Retinal pigment epithelial cell (primary cell): ENCODE results near the gene RSU1.
A peak's percentile ranks its signal among the peaks of the same experiment; 100 is the strongest.
"Not testable (repeated sequence)": the region's sequence is repeated elsewhere in the genome, so short reads cannot be mapped to it uniquely, and the experiment has no call there.

Source experiments
- DNase-seq: peaks from one replicate; pipeline ENCODE4 v3.0.0-alpha.2; 2010; ENCODE audit warnings: low read depth
- H3K4me3 ChIP-seq: 2 replicates; pipeline ENCODE4 v1.5.1; 2011; ENCODE audit warnings: mild to moderate bottlenecking, low read length, control low read depth, moderate library complexity
- TF ChIP-seq, protein P1 (sequence below): conservative IDR thresholded peaks from 2 replicates; pipeline ENCODE4 v1.5.1; 2011; ENCODE audit warnings: low read depth, low read length, control low read depth, inconsistent platforms

The RSU1 gene

DNA sequence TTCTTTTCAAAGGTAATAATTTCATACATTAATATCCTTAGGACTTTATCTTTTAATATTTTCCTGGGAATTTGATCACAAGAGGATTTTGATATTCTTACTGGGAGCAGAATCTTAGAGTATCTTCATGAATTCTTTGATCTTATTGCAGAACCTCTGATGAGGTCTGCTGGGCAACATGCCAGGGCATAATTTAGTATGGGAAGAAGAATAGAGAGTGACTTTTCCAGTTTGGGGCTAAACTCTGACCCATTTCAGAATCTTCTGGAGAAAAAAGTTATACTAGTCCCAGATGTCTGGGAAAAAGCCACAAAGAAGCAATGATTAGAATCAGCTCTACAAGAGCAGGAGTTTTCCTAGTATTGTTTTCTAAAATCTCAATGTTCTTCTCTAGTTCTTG is 28.0 kb upstream of the RSU1 start:
- TF ChIP-seq, protein P1, sequence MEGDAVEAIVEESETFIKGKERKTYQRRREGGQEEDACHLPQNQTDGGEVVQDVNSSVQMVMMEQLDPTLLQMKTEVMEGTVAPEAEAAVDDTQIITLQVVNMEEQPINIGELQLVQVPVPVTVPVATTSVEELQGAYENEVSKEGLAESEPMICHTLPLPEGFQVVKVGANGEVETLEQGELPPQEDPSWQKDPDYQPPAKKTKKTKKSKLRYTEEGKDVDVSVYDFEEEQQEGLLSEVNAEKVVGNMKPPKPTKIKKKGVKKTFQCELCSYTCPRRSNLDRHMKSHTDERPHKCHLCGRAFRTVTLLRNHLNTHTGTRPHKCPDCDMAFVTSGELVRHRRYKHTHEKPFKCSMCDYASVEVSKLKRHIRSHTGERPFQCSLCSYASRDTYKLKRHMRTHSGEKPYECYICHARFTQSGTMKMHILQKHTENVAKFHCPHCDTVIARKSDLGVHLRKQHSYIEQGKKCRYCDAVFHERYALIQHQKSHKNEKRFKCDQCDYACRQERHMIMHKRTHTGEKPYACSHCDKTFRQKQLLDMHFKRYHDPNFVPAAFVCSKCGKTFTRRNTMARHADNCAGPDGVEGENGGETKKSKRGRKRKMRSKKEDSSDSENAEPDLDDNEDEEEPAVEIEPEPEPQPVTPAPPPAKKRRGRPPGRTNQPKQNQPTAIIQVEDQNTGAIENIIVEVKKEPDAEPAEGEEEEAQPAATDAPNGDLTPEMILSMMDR = no peak
- no peak for DNase-seq
- H3K4me3 ChIP-seq = no peak overlapping the region

DNA sequence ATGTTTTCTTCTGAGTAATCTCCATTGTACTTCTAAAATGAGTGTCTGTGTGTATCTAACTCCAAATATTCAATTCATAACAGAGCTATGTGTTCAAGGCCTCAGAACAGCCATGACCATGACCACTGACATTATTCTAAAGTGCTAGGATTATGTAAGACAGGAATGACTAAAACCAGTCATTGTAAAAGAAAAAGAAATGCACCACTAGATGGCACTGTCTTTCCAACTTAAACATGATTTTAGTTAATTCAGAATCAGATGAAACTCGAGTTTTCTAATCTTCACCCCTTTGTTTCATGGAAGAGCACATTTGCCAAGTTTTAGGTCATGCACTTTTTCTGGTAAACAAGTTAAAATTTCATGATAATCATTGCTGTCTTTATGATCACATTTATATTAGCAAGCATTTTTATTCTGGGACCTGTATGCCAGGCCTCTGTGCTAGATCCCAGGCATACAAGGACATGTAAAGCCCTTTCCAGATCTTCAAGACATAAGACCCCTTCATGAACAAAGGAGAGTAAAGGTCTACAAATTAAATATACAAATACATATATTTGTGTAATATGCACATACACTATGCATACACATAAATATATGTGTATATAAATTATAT is 26.1 kb upstream of the RSU1 start:
- peak; percentile 55 for DNase-seq
- H3K4me3 ChIP-seq = no peak overlapping the region
- TF ChIP-seq, protein P1 = peak; percentile 36

DNA sequence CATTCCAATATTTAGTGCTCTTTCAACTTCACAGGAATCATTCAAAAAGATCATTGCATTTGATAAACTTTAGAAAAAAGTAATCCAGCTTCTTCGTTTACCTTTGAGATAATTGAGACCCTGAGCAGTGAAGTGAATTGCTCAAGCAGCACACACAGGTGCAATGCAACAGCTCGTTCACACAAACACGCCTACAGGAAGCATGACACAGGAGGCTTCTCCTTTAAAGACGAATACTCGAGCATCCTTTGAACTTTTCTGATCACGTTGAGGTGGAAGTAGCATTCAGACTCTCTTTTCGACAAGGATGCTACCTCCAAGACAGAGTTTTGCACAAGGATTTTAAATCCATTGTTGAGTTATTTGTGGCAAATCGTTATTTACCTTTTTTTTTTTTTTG is 18.0 kb upstream of the RSU1 start:
- DNase-seq = no peak
- TF ChIP-seq, protein P1 = no peak
- no peak overlapping the region for H3K4me3 ChIP-seq

DNA sequence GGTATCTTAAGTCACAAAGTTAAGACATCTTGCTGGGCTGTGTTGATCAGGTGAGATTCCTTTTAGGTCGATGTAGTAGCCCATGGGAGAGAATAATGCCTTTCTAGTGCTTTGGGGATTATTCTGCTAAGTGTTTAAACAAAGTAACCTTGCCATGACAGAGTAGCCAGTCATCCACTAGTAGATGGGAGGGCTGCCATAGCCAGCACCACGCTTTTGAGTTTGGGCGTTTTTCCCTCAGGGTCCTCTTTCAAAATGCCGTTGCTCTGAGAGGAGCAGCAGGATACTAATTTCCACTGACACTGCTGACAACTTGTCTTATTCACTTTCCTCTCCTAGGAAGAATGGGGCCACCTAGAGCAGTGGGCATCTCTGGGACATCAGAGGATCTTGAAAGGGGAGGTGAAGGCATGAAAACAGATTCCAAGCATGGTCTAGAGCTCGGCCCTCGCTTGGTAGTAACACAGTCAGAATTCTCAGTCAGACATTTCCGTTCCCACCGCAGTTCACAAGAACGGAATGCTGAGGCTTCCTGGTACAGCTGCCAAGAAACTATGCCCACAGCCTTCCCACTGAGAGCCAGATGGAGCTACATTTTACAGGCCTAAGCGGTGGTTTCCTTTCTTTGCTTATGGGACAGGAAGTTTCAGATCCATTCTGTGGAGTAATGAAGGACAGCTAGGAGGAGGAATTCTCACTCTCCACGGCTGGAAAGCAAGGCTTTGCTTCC is 15.3 kb upstream of the RSU1 start:
- no peak for DNase-seq
- TF ChIP-seq, protein P1 = no peak
- no peak overlapping the region for H3K4me3 ChIP-seq

DNA sequence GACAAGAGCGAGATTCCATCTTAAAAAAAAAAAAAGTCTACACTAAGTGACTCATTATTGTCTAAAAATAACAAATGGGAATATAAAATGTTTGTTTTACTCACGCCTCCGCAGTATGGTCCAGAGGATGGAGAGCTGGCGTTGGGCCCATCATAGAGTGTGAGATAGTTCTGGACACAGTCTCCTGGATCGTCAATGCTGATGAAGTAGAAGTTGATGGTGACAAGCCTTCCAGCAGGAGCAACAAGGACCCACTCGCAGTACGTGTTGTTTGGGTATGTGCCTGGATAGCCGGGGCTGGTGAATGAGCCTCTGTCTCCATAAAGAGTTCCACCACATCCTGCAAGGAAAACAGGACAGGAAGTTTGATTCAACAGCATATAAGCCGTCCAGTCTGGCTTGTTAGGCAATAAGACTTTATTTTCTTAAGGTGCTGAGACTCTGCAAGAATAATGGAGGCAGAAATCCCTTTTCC is 11.5 kb upstream of the RSU1 start:
- H3K4me3 ChIP-seq = peak overlapping the region; percentile 53
- TF ChIP-seq, protein P1 = no peak
- DNase-seq = peak; percentile 48

DNA sequence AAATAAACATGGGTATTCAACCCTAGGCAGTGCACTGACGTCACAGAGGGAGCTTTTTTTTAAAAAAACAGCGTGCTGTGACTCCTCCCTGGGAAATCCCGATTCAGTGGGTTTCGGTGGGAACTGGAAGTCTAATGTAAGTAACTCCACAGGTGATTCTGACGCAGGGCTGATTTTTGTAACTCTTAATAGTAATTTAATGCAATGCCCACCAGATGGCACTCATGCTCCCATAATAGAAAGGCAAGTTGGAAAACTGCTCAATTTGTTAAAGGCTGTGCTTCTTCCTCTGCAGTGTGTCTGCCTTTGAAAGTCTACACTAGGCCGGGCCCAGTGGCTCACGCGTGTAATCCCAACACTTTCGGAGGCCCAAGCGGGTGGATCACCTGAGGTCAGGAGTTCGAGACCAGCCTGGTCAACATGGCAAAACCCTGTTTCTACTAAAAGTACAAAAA is 10.9 kb upstream of the RSU1 start:
- H3K4me3 ChIP-seq = peak overlapping the region; percentile 53
- peak; percentile 62 for DNase-seq
- TF ChIP-seq, protein P1 = peak; percentile 54

DNA sequence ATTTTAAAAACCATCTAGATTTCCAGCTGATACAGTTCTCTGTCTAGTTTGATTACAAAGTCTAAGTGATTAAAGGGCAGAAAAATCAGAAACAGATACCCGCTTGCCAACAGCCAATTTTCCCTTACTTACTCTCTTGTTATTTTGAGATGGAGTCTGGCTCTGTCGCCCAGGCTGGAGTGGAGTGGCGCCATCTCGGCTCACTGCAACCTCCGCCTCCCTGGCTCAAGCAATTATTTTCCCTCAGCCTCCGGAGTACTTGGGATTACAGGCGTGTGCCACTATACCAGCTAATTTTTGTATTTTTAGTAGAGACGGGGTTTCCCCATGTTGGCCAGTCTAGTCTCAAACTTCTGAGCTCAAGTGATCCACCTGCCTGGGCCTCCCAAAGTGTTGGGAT is 10.2 kb upstream of the RSU1 start:
- H3K4me3 ChIP-seq = peak overlapping the region; percentile 53
- not testable (repeated sequence) for DNase-seq
